HL-60 (cell line): ENCODE measurements around the gene PSMG1.

ENCODE experiments used
- CTCF ChIP-seq: IDR thresholded peaks from one replicate; pipeline ENCODE4 v1.5.1; 2011; ENCODE audit warnings: low read length, control low read depth, inconsistent platforms; ENCODE audit not compliant: insufficient read depth
- POLR2AphosphoS5 ChIP-seq: IDR thresholded peaks from 2 replicates; pipeline ENCODE4 v1.6.1; 2012; ENCODE audit warnings: low read depth
- TF ChIP-seq, protein P1 (sequence below): IDR thresholded peaks from 2 replicates; pipeline ENCODE4 v1.6.1; 2012; ENCODE audit warnings: low read depth; ENCODE audit not compliant: insufficient replicate concordance

GRCh38 chr21:39159342-39160063 is 23.7 kb downstream of the PSMG1 start:
- TF ChIP-seq POLR2AphosphoS5 = no peak
- no peak for TF ChIP-seq CTCF
- TF ChIP-seq, protein P1, sequence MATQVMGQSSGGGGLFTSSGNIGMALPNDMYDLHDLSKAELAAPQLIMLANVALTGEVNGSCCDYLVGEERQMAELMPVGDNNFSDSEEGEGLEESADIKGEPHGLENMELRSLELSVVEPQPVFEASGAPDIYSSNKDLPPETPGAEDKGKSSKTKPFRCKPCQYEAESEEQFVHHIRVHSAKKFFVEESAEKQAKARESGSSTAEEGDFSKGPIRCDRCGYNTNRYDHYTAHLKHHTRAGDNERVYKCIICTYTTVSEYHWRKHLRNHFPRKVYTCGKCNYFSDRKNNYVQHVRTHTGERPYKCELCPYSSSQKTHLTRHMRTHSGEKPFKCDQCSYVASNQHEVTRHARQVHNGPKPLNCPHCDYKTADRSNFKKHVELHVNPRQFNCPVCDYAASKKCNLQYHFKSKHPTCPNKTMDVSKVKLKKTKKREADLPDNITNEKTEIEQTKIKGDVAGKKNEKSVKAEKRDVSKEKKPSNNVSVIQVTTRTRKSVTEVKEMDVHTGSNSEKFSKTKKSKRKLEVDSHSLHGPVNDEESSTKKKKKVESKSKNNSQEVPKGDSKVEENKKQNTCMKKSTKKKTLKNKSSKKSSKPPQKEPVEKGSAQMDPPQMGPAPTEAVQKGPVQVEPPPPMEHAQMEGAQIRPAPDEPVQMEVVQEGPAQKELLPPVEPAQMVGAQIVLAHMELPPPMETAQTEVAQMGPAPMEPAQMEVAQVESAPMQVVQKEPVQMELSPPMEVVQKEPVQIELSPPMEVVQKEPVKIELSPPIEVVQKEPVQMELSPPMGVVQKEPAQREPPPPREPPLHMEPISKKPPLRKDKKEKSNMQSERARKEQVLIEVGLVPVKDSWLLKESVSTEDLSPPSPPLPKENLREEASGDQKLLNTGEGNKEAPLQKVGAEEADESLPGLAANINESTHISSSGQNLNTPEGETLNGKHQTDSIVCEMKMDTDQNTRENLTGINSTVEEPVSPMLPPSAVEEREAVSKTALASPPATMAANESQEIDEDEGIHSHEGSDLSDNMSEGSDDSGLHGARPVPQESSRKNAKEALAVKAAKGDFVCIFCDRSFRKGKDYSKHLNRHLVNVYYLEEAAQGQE = no peak
